Sciatic nerve (tissue), 1 donor: Measurements from ENCODE around the gene MLLT6. TPM values are rescaled to one million over a fixed set of nuclear protein-coding genes. Genes with fewer than 3 reads are reported as not detected.

ENCODE experiments used
- microRNA-seq: library from miRNA; unstranded; fragments of <30 nt; microRNA quantifications from one replicate; pipeline ENCODE4 v1.2.0, GENCODE V29; 2020
- total RNA-seq: library from RNA; stranded (reverse); fragmentation: NEBNext Ultra II Directional; extraction: Animal tissue kit (Norgen Biotek cat#: 25700); gene quantifications from one replicate; pipeline ENCODE4 v1.2.1, GENCODE V29; 2021
- donor health status: DM: no; HTN: no; CAD: no.

MLLT6 gene
- total RNA-seq, 1 donor from 2014 or later = 202 TPM

Small RNAs within 50 kb of the gene (microRNA-seq; reads per million reads assigned to microRNA genes)
- not detected for gene MIR4726
- not detected for gene MIR4734

Other genes starting within 250 kb of the MLLT6 start
- 4.5 TPM for gene SRCIN1, start 99.3 kb upstream of the MLLT6 start, total RNA-seq
- 1.5 TPM for gene EPOP, start 30.3 kb upstream of the MLLT6 start, total RNA-seq
- 17.3 TPM for gene CISD3, start 25.1 kb downstream of the MLLT6 start, total RNA-seq
- 56.2 TPM for gene PCGF2, start 43.1 kb downstream of the MLLT6 start, total RNA-seq
- 84.8 TPM for gene PSMB3, start 47.5 kb downstream of the MLLT6 start, total RNA-seq
- 58.5 TPM for gene PIP4K2B, start 94.3 kb downstream of the MLLT6 start, total RNA-seq
- 25.6 TPM for gene CWC25, start 120.0 kb downstream of the MLLT6 start, total RNA-seq
- gene RPL23, start 148.4 kb downstream of the MLLT6 start, total RNA-seq = 1,106 TPM
- gene LASP1, start 164.8 kb downstream of the MLLT6 start, total RNA-seq = 127 TPM